ENCODE results near the gene OCSTAMP.

OCSTAMP gene

DNA sequence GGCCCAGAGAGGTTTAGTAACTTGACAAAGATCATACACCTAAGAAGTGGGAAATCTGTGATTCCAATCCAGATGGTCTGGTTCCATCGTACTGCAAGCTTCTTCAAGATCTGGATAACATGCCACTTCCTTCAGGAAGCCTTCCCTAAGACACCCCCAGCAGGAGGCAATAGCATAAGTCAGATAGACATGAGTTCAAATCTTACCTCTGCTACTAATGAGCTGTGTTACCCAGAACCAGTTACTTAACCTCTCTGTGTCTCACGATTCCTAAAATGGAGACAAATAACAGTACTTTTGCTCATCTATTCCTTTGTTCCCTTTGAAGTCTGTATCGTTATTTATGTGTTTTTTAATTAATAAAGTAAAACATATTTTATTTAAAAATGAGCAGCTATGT lies 22.3 kb upstream of the OCSTAMP start:
- DNase-seq = no peak

DNA sequence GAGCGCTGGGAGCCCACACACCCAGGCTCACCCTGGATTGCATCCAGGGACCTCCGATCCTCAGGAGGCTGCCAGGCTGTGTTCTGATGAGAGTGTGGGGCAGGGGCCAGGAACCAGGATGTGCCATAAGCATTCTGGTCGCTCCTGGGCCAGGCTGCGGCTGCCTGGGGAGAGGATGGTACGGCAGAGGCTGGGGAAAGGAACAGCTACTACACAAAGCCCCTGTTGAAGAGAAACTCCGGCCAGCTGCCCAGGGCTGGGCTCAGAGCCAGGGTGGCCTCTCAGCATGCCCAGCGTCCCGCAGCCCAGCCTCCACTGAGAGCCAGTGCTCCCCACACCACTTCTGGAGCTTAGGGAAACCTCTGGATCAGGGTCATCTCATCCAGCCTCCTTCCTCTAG lies 21.7 kb upstream of the OCSTAMP start:
- DNase-seq = peak in 1 of 2 experiments; percentile 20

DNA sequence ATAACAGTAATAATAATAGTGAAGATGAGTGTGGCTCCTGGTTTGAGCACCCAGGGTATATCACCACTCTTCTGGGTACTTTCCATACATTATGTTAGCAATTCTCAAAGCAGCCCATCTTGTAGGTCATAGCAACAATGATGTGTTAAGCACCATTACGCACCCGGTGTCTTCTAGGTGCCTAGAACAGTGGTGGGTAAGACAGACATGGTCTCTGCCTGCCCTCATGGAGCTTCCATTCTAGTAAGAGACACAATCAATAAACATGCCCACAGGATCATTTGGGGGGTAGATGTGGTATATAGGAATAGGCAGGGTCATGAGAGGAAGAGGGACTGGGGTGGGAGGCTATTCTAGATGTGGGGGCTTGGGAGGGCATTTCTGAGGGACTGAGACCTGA lies 21.0 kb upstream of the OCSTAMP start:
- DNase-seq = no peak

DNA sequence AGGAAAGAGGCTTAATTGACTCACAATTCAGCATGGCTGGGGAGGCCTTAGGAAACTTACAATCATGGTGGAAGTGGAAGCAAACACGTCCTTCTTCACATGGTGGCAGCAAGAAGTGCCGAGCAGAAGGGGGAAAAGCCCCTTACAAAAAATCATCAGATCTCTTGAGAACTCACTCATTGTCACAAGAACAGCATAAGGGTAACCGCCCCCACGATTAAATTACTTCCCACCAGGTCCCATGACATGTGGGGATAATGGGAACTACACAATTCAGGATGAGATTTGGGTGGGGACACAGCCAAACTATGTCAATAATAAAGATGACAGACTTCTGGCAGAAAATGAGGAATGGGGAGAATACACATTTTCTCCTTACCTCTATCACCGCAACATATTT lies 20.5 kb upstream of the OCSTAMP start:
- peak in 1 of 2 experiments; percentile 7 for DNase-seq

DNA sequence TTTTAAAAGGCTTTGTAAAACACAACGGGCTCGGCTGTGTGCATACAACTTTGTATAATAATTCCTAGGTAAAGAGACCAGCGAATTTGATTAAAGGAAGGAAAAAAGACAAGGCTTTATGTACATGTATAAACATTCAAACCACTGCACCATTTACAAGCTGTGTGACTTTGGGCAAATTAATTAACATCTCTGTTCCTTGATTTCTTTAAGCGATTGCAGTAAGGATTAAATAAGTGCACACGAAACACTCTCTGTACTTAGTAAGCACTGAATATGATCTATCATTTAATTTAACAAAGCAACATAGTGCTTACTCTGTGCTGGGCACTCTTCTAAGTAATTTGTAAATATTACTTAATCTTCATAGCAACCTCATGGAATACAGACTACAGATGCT lies 19.5 kb upstream of the OCSTAMP start:
- DNase-seq = no peak

DNA sequence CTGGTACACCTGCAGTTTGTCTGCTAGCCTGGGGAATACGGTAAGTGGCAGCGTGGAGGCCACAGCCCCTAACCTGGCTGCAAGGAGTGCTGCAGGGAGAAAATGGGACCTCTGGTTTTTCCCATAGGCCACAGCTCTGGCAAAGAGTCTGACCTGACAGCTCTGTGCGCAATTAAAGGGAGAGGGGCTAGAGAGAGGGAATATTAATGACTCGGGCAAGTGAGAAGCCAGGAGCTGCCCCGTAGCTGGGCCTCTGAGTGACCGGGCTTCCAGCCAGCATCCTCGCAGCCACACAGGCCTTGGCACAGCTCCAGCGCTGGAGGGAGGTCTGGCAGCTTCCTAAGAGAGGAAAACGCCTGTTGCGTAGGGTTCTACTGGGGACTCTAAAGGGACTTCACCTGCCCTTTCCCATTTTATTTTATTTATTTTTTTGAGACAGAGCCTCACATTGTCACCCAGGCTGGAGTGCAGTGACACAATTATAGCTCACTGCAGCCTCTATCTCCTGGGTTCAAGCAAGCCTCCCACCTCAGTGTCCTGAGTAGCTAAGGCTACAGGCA lies 18.2 kb upstream of the OCSTAMP start:
- DNase-seq = peak; percentile 89 to 95

DNA sequence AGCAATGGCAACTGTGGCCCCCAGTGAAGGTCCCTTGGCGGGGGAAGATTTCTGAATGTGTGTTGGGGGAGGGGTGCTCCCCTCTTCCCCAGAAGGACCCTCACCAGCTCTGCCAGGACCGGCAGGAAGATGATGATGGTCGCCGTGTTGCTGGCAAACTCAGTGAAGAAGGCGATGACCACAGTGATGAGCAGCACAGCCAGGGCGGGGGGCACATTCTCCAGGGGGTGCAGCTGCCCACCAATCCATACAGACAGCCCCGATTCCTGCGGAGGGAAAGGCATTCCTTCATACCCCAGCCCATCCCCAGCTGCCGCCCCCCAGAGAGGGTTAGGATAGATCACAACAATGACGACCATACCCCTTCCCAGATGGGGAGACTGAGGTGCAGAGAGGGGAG lies 15.7 kb upstream of the OCSTAMP start:
- no peak for DNase-seq

DNA sequence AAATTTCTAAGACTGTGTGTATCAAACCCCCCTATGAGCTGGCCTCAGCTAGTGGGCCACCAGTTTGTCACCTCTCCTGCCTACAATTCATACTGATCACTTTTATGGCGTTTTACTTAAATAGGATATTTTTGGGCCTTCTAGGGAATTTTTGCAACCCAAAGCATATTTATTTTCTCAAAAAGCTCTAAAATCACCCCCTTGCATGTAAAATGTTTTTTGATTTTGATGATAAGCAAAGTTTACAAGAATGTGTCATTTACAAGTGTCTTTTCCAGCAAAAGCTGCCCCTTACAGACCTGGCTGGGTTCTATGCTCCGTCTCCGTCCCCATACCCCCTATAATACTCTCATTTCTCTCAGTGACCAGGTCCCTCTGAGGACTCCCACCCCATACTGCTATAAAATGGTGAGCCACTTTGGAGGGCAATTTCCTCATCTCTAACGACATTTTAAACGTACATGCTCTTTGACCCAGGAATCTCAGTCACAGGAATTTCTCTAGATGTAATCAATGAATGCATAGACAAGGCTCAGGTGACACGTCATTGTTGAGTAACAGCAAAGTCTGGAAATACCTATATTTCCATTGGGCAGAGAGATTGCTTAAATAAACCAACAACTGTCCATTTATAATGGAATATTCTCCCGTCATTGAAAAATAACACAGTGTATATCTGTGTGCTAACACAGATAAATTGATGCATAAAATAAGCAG lies 13.9 kb upstream of the OCSTAMP start:
- no peak for DNase-seq

DNA sequence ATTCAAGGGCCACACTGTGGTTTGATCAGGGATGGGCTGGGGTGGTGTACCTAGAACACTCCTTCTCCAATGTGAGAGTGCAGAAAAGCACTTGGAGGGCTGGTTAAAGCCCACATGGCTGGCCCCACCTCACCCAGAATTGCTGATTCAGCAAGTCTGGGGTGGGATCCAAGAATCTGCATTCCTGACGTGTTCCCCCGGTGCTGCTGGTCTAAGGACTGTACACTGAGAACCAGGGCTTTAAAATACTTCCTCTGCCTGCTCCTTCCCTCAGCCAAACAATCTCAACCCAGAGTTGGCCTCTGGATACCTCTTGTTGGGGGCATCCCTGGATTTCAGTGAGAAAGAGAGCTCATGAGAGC lies 13.4 kb upstream of the OCSTAMP start:
- no peak for DNase-seq

DNA sequence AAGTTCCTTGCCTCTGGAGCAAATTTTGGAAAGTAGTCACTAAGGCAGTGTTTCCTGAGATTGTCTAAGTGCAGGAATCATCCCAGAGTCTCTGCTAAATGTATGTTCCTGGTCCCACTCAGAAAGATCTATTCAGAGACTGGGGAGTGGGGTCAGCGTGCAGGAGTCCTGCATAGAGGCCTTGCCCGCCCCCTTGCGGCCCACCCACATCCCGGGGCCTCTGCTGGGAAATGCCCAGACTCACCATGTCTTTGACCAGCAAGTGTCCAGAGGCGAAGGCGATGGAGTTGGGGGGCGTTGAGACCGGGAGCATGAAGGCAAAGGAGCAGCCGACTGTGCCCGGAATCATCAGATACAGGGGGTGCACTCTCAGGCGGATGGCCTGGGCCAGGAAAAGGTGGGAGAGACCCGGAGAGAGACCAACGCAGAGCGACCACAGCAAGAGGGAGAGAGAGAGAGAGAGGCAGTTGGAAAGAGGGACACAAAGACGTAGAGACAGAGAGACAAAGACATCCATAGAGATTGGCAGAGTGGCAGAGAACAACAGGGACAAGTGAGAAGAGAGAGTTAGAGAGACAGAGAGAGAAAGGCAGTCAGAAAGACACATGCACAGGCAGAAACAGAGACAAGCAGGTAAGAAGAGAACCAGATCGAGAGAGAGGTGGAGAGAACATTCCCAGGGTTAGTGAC lies 12.9 kb upstream of the OCSTAMP start:
- DNase-seq = no peak

DNA sequence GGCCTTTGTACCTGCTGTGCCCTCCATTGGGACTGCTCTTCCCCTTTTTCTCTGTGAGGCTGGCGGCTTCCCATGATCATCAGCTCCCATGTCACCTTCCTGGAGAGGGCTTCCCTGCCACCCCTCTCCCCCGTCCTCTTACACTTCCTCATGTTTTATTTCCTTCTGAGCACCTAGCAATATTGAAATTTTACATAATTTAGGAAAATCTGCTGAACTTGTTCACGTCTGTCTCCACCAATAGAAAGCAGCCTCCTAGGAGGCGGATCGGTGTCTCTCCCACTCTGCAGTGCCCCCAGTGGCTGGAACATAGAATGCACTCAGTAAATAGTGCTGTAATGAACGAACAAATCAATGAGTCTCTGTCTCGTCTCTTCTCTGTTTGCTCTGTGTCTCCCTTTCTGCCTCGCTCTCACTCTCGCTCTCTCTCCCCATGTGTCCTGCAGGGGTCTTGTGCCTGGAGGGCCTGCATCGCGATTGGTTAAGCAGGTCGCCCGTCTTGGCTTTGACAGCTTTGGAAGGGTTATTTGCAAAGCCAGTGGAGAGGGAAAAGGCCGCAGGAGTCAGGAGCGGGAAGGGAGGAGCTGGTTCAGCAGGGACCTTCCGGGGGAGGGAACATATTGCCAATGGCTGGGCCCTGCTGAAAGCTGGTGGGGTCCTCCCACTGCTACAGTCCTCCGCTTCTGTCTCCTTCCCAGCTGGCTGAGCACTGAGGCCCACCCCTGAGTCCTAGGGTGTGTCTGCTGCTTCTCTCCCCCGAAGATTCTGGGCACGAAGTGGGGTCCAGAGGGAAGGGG lies 12.1 kb upstream of the OCSTAMP start:
- peak; percentile 67 to 69 for DNase-seq

DNA sequence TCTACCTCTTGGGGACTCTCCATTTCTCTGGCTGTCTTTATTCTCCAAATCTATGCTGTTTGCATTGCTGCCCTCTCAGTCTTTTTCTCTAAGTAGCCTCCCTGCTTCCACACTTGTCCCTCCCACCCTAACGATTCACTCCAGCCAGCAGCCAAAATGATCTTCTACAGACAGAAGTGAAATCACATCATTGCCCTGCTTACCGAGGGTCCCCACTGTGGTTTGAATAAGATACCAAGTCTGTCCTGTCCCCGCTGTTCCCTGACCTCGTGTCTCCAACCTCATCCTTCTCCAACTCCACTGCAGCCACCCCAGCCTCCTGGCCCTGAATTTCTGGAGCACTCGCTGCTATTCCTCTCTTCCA lies 11.5 kb upstream of the OCSTAMP start:
- DNase-seq = no peak

DNA sequence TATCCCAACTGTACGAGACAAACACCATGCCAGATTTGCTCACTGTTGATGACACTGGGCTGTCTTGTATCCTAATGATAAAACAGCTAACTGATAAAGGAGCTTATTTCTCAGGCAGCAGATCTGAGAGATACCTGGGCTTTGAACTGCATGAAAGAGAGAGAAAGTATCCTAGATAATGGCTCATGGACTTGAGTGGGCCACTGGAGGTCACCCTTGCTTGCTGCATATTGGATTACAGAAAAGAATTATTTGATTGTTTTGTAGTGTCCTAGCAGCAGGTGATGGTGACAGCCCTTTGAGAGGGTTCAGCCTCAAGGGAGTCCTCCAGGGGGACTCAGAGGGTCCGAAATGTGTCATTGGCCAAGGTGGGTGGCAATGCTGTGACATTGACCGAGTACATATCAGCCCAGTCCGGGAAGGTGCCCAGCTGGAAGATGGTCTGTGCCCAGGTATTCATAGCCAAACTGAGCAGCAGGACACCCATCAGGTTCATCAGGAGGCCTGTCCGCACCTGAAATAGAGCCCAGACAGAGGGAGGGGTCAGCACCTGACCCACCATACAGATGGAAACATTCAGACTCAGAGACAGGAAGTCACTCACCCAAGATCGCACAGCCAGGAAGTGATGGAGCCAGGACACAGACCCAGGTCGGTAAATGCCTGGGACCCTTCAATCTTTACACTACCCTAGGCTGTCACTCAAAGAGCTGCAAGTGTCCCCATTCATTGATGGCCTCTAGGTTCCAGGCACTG lies 9.4 kb upstream of the OCSTAMP start:
- DNase-seq = no peak

DNA sequence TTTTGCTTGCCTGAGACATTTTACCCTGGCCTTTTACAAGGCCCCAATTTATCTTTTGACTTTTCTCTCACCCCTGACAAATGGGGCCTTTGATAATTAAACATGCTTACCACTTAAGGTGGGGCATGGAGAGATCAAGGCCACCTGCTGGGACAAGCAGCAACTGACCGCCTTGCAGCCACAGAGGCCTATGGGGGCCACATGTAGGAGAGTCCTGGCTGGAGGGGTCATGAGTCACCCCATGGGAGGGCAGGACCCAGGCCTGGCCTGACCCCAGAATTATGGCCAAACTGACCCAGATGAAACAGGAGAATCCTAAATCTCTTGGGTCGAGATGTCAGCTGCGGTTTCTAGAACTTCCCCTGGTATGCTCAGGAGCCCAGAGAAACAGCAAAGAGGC lies 8.5 kb upstream of the OCSTAMP start:
- DNase-seq = no peak

DNA sequence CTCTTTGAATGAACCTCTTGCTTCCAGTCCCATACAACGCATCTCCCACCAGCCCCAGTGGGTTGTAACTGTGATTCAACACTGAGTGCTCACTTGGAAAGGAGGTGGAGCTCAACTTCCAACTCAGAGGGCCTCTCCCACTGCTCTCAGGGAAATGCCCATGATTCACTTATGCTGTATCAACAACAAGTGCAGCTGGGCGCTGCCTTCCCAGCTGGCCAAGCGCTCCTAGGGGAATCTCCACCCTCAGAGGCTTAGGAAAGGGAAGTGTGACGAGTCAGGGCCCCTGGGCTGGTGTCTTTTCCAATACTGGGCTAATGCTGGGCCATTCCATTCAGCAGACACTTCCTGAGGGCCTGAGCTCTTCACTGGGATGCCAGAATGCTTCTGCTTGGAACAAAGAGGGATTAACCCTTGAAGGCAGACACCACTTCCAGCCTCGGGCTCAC lies 8.1 kb upstream of the OCSTAMP start:
- no peak for DNase-seq

DNA sequence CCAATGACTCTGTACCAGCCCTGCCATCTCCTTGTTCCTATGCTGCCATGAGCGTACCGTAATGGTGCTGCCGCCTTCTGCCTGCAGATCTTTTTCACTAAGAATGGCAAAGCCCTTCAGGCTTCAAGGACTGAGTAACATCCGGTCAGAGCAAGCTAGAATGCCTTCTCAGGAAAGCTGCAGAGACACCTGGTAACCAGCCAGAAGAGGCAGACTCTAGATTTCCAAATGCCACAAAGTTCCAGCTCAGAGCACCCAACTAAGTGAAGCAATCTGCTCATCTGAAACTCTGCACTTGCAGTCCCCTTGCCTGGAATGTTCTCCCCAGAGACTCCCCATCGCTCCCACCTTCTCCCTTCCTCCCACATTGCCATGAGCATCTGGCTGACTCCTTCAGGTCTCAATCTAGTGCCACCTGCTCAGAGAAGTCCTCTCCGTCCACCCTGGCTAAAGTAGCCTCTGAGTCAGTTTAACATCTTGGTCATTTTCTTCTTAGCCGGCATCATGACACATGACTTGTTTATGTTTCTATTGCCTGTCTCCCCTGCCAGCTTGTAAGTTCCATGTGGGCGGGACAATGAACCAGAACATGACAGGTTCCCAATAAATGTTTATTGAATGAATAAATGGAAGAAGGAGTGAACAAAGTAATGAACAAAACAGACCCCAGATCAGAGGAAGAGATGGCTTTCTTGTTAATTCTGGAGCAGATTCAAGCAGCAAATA lies 6.9 kb upstream of the OCSTAMP start:
- DNase-seq = no peak

DNA sequence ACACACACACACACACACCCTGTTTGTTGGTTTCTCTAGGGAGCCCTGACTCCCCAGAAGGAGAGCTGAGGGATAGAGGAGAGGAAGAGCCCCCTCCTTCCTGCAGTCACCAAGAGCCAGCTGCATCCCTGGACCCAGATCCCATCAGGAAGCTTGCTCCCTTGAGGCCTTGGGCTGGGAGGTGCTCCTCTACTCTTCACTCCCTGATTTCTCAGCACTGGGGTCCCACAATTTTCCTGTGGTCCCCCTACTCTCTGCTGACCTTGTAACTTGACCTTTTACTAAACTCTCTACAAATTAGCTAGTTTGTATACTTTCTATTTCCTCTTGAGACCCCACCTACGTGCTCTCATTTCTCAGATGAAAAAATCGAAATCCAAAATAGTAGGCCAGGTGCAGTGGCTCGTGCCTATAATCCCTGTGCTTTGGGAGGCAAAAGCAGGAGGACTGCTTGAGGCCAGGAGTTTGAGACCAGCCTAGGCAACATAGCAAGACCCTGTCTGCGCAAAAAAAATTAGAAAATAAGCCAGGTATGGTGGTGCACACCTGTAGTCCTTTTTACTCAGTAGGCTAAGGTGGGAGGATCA lies 5.0 kb upstream of the OCSTAMP start:
- no peak for DNase-seq

DNA sequence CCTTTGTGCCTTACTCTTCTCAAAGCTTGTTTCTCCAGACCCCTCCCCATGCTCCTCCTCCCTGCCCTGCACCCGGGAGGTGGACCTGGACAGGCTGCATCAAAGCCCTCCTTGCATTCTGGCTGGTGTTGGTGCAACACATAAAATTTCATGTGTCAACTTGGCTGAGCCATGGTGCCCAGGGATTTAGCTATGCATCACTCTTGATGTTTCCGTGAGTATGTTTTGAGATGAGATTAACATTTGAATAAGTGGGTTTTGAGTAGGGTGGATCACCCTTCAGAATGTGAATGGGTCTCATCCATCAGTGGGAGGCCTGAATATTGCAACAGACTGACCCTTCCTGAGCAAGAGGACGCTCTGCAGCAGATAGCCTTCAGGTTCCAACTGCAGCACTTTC lies 4.4 kb upstream of the OCSTAMP start:
- no peak for DNase-seq

DNA sequence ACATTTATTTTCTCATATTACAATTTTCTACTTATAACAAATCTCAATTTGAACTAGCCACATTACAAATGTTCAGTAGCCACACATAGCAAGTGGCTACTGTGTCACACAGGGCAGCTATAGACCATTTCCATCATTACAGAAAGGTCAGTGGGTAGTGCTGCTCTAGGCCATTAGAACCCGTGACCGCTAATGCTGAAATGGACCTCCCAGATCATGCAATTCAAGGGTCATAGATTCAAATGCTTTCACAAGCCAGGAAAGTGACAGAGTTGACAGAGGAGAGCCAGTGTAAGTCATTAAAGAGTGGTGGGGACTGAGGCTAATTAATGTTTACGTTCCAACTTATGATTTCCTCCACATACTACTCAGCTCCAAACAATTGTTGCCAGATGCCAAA lies 3.5 kb upstream of the OCSTAMP start:
- DNase-seq = no peak

DNA sequence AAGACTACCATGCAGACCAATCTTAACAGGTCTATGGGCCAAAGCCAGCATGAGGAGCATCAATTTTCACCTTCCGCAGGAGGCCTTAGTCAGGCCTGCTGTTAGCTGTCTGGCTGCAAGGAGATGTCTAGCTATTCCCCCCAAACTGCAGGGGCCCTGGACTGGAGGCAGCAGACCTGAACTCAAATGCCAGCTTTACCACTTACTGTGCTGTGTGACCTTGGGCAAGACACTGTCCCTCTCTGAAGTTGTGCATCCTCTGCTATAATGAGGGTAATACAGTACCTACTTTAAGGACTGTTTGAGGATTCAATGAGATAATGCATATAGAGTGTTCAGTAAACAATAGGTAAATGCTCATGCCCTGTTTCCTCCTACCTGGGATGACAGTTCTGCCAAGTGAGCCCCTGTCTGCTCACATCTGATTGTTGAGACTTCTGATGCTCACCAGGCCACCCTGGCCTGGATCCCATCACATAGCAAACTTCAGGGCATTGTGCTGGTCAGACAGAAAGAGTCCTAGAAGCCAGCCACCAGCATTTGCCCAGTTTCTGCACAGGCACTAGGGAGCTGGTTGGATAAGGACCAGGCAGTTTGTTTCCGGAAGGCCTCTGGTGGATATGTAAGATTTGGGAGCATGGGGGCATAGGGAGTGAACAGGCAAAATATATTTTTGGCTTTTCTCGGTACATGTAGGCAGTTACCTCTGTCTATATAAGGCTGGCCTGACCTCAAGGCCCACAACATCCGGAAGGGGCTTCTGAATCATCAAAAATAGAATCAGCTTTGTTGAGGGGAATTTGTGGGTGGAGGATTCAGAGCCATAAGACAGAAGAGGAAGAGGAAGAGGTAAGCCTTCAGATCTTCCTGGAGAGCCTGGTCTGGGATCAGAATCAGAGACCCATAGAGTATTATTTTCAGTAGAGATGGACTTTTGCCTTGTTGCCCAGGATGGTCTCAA lies 2.3 kb upstream of the OCSTAMP start:
- no peak for DNase-seq
